ENCODE data around the gene GPR65.

Gene GPR65

GRCh38 chr14:87999277-87999676, 5.7 kb upstream of the GPR65 start:
- TF ChIP-seq CTCF (IDR thresholded peaks at IDR 0.05; ENCODE audit: borderline replicate concordance, control extremely low read depth, extremely low read depth, insufficient read depth, missing control alignments): no peak
- DNase-seq (ENCODE audit: low spot score): no peak
- in situ Hi-C loops (cut with MboI; ENCODE audit: low sequenced_read_pairs, unreplicated experiment): no loop called here

- DNase-seq (ENCODE audit: low spot score): no peak
- in situ Hi-C loops (cut with MboI; ENCODE audit: low sequenced_read_pairs, unreplicated experiment): no loop called here
- no peak for TF ChIP-seq CTCF (IDR thresholded peaks at IDR 0.05; ENCODE audit: borderline replicate concordance, control extremely low read depth, extremely low read depth, insufficient read depth, missing control alignments)
Measured at GRCh38 chr14:88002421-88003075, 2.4 kb upstream of the GPR65 start.

DNA sequence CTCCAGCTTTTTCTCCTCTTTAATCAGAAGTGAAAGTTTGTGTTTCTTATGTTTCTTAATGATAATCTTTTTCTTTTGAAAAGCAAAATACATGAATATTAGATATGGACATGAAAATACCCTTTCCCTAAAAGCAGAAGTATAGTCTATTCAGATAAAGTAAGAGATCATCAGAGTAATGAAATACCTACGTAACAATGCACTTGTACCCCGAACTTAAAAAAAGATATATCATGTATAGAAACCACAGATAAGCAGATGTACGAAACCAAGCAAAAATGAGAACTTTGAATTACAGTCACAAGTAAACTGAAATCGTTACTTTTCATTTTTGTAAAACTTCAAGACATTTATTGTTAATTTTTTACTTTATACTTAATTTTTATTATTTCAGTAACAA, 1.5 kb upstream of the GPR65 start:
- no peak for DNase-seq (ENCODE audit: low spot score)

DNA sequence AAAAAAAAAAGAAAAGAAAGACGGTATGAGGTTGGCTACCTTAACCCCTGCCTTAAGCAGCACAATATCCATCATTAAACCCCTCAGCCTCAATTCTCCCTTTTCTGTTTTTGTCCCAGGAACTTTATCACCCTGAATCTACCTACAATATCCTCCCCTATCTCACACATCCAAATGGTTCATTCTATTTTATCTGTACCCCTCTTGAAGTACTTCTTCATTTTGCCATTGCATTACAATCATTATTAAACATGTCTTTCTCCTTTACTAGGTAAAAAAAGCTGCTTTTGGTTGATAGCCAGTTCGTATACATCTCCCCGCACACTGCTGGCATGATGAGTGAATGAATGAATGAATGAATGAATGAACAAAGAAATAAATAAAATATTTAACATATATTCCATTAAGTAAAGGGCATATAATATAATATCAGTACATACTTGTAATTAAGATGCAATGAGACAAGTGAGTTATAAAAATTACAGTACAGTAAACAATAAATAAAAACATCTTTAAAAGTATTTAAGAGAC, 364 bp upstream of the GPR65 start:
- DNase-seq (ENCODE audit: low spot score): no peak
- in situ Hi-C loops (cut with MboI; ENCODE audit: low sequenced_read_pairs, unreplicated experiment): no loop called here
- no peak for TF ChIP-seq CTCF (IDR thresholded peaks at IDR 0.05; ENCODE audit: borderline replicate concordance, control extremely low read depth, extremely low read depth, insufficient read depth, missing control alignments)

More for the DNA sequence above, 1.5 kb upstream of the GPR65 start:
- in situ Hi-C loops (cut with MboI; ENCODE audit: low sequenced_read_pairs, unreplicated experiment): no loop called here
- TF ChIP-seq CTCF (IDR thresholded peaks at IDR 0.05; ENCODE audit: borderline replicate concordance, control extremely low read depth, extremely low read depth, insufficient read depth, missing control alignments): no peak

GRCh38 chr14:88005978-88006851, 1.3 kb downstream of the GPR65 start:
- in situ Hi-C loops (cut with MboI; ENCODE audit: low sequenced_read_pairs, unreplicated experiment): no loop called here
- peak; percentile 23 for DNase-seq (ENCODE audit: low spot score)
- TF ChIP-seq CTCF (IDR thresholded peaks at IDR 0.05; ENCODE audit: borderline replicate concordance, control extremely low read depth, extremely low read depth, insufficient read depth, missing control alignments): no peak

DNA sequence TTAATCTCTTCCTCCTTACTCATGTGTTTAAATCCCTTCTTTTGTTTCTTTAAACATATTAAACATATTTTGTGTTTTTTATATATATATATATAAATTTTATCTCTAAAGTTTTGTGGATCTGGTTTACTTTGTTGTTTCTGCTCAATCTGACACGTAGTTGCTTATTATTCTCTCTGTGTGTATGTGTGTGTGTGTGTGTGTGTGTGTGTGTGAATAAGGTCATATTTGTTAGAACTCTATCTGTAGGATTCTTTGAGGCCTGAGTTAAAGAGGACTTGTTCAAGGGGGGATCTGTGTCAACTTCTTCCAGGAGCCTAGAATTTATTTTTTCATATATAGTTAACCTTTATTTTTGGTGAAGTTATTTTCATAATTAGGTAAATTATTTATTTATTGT, 2.7 kb downstream of the GPR65 start:
- in situ Hi-C loops (cut with MboI; ENCODE audit: low sequenced_read_pairs, unreplicated experiment): no loop called here
- TF ChIP-seq CTCF (IDR thresholded peaks at IDR 0.05; ENCODE audit: borderline replicate concordance, control extremely low read depth, extremely low read depth, insufficient read depth, missing control alignments): no peak
- no peak for DNase-seq (ENCODE audit: low spot score)

All from GM13976 (cell line).